GM04503 (cell line): ENCODE data around the gene ZNF638.
"Not testable (repeated sequence)": the region's sequence is repeated elsewhere in the genome, so short reads cannot be mapped to it uniquely, and the experiment has no call there.

Experiments used
- DNase-seq: peaks from one replicate; pipeline ENCODE4 v3.0.0-alpha.2; 2012; ENCODE audit warnings: low read depth

The ZNF638 gene, protein sequence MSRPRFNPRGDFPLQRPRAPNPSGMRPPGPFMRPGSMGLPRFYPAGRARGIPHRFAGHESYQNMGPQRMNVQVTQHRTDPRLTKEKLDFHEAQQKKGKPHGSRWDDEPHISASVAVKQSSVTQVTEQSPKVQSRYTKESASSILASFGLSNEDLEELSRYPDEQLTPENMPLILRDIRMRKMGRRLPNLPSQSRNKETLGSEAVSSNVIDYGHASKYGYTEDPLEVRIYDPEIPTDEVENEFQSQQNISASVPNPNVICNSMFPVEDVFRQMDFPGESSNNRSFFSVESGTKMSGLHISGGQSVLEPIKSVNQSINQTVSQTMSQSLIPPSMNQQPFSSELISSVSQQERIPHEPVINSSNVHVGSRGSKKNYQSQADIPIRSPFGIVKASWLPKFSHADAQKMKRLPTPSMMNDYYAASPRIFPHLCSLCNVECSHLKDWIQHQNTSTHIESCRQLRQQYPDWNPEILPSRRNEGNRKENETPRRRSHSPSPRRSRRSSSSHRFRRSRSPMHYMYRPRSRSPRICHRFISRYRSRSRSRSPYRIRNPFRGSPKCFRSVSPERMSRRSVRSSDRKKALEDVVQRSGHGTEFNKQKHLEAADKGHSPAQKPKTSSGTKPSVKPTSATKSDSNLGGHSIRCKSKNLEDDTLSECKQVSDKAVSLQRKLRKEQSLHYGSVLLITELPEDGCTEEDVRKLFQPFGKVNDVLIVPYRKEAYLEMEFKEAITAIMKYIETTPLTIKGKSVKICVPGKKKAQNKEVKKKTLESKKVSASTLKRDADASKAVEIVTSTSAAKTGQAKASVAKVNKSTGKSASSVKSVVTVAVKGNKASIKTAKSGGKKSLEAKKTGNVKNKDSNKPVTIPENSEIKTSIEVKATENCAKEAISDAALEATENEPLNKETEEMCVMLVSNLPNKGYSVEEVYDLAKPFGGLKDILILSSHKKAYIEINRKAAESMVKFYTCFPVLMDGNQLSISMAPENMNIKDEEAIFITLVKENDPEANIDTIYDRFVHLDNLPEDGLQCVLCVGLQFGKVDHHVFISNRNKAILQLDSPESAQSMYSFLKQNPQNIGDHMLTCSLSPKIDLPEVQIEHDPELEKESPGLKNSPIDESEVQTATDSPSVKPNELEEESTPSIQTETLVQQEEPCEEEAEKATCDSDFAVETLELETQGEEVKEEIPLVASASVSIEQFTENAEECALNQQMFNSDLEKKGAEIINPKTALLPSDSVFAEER (N-terminal part only)

DNA sequence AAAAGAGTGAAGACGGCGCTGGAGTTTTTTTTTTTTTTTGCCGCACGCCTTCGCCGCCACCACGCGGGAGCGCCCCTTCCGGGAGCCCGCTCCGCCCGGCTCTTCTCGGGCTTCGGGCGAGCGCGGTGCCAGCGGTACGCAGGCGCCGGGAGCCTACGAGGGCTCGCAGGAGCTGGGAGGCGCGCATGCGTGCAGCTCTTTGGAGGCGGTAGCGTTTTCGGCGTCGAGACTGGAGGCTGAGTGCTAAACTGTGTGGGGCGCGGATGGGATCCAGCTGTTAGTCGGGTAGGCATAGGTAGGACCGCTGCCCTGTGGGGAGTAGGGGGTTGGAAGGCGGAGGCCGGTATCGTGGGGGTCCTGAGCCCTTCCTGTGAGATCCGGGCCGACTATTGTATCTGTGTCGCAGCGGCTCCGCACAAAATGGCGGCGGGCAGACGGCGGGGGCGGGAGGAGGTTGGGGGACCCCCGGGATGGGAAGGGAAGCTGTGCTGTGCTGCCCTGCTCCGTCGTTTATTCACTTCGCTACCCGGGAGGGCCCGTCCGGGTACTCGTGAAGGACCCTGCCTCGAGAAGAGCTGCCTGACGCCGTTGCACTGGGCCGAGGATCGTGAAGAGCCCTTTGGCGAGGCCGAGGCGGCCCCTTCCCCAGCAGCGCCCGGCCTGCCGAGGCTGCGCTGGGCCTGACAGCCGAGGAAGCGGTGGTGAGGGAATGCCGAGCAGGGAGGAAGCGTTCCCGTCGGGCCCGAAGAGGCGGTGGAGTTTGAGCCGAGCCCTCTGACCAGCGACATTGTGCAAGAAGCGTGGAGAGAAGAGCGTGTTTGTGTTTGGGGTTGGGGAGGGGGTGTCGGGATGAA lies at the start of gene ZNF638:
Gene ZNF638 (plus strand): TSS at position 202 of the 854 bp plus-strand sequence. CDS start 17,173 bp downstream, outside the sequence.
- peak; percentile 59 for DNase-seq

DNA sequence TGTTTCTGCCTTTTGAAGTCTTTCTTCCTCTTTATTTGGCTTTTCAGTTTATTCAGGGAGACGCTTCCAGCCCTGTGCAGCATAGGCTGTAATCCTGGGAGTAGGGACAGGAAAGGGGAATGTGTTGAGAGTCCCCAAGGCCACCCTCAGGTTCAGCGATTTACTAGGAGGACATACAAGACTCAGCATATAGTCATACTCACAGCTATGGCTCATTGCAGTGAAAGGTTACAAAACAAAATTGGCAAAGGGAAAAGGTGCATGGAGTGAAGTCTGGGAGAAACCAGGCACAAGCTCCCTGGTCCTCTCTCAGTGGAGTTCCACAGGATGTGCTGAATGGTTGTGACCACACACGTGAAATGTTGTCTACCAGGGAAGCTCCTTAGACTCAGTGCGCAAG lies 49.6 kb upstream of the ZNF638 start:
- no peak for DNase-seq

DNA sequence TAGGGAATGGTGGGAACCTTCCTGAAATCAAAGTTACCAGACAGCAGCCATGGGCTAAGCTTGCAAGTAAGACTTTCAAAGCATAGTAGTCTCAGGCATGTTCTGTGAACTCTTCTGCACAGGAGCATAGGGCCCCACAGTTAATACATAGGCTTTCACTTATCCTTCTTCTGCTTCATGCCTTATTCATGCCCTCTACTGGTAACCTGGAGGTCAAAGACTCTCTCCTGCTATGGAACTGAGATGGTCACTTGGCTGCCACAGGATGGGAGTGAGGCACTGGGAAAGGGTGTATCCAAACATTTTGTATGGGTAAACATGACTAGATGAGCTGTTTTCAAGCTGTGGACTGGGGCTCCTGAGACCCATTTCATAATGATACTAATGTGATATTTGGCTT lies 49.1 kb upstream of the ZNF638 start:
- DNase-seq = no peak

DNA sequence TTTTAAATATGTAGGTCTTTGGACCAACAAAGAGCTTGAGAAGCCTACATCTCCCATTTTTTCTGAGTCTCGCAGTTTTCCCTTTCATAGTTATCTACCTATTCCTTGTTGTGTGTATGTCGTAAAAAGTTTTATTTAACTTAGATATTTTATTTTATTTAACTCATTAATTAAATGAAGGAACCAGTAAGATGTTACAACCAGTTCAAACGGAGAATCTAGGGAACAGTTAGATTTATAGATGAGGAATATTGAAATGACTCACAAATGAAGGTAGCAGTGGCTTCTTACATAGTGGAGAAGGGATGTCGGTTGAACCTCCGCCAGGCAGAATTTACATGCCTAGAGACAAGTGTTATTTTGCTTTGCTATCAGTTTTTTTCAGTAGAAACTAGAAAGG lies 48.5 kb upstream of the ZNF638 start:
- no peak for DNase-seq

DNA sequence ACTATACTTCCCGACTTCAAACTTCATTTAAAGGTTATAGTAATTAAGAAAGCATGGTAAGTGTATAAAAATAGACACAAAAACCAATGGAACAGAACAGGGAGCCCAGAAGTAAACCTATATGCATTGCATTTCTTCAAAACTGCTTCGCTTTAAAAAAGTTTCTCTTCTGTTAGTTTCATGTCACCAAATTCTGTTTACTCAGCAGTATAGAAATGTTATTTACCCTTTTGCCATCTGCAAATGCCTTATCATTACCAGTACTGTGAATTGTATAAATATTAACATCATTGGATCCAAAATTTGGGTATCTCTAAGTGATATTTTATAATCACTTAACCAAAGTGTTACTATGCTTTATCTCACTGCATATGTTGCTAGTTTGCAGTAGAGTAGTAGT lies 45.9 kb upstream of the ZNF638 start:
- no peak for DNase-seq

DNA sequence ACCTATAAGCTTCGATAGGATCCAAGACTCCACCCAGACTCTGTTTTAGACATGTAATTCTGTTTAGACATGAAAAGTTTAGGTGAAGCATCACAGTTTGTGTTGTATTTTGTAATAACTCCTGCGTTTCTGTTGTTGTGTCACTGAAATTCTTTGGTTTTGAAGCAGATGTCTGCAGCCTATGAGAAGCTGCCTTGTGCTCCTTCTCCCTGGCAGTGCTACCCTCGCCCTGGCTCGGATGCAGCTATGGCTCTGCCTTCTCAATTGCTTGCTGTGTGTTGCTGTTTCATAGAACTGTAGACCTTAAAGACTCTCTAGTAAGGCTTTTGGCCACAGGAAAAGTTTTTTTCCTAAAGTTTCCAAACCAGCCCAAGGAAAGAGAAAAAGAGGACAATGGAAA lies 40.2 kb upstream of the ZNF638 start:
- peak; percentile 32 for DNase-seq

DNA sequence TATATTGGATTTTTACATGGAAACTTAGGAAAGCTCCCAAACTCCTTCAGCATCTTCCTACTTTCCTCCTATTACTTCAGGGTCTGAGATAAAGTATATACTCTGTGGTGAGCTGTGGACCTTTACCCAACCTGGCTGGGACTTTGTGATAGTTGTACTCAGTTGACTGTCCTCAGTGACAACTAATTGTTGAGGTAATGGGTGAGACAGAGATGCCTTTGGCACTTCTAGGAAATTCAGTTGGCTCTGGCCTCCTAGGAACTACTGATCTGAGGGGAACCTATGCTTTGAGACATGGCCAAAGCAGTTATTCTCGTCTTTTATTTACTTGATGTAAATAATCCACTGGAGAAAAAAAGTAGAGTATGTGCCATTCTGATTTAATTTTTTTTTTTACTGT lies 39.4 kb upstream of the ZNF638 start:
- no peak for DNase-seq

DNA sequence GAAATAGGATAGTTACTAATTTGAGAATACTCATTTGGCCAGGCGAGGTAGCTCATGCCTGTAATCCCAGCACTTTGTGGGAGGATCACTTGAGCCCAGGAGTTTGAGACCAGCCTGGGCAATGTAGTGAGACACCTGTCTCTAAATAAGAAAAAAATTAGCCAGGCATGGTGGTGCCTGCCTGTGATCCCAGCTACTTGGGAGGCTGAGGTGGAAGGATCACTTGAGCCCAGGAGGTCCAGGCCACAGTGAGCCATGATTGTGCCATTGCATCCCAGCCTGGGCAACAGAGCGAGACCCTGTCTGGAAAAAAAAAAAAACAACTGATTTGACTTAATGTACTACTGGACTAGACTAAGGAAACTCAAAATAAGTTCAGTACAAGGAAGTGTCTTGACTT lies 32.7 kb upstream of the ZNF638 start:
- no peak for DNase-seq

DNA sequence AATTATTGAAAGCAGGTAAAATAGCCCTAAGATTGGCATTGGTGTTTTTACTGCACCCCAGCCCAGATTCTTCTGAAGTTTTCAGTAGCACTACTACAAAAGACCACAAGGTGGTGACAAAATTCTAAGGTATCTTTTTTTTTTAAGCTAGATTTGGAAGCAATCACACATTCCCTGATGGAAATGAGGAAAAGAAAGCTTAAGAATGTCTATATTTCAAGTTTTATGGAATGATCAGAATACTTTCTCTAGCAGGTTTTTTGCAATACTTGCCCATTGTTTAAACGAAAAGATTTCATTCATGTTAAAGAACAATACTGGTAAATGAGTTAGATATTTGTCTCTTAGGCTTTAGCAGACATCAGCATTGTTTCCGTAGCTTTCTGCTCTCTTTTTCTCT lies 32.1 kb upstream of the ZNF638 start:
- no peak for DNase-seq

DNA sequence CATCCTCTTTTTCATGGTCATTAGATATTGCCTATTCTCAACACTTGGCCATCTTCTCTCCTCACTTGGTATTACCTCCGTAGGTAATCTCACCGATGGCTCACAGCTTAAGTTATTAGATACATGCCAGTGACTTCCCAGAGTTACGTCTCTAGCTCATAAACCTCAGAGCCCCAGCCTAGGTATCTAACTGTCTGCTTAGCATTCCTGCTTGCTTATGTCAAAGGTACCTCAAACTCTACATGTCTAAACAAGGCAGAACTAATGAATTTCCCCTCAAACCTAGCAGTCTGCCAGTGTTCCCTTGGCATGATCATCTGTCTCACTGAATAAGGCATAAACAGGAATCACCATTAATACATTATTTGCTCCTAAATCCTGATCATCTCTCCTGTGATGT lies 27.7 kb upstream of the ZNF638 start:
- DNase-seq = no peak

DNA sequence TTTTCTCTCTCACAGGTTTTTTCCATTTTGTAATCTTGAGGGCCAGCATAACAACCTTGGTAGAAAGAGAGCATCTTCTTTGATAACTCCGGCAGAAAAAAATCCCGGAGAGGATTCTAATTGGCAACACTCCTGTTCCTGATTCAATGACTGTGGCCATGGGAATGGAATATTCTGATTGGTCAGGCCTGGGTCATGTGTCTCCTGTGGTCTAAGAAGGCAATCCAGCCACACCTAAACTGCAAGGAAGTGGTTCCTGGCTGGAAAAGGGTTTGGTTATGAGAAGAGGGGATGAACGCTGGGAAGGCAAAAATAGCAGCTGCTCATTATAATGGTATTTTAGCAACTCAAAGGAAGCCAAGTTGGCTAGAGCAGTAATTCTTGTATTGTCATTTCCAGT lies 24.8 kb upstream of the ZNF638 start:
- DNase-seq = peak; percentile 68

DNA sequence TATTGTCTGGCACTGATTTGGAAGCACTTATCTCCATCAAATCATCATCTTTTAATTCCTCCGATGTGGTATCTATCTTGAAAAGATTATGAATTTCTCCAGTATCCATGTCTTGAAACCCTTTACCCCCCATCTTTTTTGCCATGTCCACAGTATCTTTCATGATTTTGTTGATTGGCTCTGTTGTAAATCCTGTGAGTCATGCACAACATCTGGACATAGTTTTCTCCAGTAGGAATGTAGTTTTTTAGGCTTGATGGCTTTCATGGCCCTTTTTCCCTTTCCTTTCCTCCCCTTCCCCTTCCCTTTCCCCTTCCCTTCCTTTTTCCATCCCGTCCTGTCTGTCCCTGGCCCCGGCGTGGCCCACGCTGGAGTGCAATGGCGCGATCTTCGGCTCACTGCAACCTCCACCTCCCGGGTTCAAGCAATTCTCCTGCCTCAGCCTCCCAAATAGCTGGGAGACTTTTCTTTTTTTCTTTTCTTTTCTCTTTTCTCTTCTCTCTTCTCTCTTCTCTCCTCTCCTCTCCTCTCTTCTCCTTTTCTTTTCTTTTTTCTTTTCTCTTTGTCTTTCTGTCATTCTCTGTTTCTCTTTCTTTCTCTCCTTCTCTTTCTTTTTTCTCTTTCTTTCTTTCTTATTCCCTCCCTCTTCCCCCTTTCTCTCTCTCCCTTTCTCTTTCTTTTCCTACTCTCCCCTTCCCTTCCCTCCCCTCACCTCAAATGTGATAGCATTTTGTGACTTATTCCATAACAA lies 18.4 kb upstream of the ZNF638 start:
- peak; percentile 14 for DNase-seq

DNA sequence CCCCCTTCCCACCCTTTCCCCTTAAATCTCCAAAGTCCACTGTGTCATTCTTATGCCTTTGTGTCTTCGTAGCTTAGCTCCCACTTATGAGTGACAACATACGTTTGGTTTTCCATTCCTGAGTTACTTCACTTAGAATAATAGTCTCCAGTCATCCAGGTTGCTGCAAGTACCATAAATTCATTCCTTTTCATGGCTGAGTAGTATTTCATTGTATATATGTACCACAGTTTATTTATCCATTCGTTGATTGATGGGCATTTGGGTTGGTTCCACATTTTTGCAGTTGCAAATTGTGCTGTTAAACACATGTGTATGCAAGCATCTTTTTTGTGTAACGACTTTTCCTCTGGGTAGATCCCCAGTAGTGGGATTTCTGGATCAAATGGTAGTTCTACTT lies 14.5 kb upstream of the ZNF638 start:
- no peak for DNase-seq

DNA sequence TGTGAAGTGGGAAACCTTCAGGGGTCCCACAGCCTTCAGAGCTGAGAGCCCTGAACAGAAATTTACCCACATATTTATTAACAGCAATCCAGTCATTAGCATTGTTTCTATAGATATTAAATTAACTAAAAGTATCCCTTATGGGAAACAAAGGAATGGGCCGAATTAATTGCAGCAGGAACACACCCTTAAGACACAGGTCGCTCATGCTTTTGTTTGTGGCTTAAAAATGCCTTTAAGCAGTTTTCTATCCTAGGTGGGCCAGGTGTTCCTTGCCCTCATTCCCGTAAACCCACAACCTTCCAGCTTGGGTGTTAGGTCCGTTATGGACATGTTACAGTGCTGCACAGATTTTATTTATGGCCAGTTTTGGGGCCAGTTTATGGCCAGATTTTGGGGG lies 13.7 kb upstream of the ZNF638 start:
- DNase-seq = not testable (repeated sequence)

DNA sequence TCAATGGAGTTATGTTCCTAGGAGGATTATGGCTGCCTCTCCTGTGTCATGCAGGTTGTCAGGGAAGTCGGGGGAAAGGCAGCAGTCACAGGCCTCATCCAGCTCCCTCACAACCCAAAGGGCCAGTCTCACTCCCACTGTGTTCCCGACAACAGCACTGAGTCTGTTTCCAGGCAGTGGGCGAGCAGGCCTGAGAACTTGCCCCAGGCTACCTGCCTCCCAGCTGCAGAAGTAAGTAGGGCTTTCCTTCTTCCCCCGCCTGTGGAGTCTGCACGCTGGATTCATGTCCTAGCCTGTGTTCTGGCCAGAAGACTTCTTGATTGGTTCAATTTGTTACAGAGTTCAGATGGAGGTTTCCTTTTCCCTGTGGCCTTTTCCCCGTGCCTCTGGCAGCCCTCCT lies 8.2 kb upstream of the ZNF638 start:
- no peak for DNase-seq

DNA sequence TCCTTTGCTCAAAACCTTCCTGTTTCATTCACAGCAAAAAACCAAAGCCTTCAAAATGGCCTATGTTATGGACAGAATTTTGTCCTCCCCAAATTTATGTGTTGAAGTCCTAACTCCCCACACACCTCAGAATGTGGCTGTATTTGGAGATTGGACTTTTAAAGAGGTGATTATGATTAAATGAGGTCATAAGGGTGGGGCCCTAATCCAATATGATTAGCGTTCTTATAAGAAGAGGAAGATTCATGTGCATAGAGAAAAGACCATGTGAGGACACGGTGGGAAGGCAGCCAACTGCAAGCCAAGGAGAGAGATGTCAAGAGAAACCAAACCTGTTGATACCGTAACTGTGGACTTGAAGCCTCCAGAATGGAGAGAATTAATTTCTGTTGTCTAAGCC lies 4.6 kb upstream of the ZNF638 start:
- no peak for DNase-seq

DNA sequence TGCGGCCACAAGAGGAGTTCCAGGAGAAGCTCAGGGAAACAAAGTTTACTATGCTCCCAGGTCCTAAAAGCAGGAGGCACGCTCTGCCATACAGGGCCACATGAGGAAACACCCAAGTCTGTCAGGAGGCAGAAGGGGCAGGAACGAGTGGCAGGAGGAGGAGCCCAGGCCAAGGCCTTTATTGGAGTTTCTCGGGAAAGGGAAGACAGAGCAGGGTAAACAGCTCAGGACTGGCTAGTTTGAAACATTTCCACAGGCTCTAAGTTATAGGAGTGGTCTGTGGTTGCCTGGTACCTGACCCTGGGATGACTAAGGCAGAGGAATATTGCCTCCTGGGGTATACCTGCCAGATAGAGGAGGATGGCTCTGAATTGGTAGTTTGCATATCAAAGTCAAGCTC lies 3.7 kb upstream of the ZNF638 start:
- DNase-seq = no peak

DNA sequence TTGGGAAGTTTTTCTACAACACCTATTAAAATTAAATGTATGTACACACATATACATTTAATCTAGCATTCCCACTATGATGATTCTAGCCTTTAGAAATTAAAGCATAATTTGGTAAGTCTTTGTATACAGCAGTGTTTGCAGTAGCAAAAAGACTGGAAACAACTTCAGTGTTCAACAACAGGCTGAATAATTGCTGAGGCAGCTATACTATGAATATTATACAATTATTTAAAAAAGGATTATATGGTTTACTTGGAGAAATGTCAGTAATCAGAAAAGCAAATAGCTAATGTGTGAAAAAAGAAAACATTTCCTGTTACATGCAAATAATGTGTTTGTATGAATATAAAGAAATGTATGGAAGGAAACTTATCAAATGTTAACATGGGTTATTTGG lies 1.4 kb upstream of the ZNF638 start:
- no peak for DNase-seq

DNA sequence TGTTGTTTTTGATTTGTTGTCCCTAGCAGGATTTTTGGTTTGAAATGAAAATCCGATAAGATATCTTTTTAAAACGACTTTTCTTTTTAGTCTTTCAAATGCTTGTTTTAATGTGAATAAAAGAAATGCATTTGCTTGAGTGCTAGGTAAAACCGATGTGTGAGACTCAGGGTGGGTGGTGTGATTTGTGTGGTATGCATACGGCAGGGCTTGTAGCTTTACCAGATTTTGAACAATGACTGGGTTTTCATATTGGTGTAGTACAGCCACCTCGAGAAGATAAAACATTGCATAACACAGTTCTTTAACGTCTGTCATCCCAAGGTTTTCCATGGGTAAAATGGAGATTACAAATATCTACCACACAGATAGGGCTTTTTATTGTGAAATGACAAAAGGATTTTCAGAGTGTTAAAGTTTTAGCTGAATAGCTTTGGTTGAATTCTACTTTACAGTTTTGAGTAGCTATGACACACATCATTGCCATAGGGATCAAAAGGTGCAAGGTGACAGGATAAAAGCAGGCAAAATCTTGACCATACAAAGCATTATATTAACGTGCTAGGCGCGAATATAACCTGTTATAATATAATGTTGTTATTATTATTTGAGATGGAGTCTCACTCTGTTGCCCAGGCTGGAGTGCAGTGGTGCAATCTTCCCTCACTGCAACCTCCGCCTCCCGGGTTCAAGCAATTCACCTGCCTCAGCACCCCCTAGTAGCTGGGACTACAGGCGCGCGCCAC lies 824 bp upstream of the ZNF638 start:
- DNase-seq = no peak

DNA sequence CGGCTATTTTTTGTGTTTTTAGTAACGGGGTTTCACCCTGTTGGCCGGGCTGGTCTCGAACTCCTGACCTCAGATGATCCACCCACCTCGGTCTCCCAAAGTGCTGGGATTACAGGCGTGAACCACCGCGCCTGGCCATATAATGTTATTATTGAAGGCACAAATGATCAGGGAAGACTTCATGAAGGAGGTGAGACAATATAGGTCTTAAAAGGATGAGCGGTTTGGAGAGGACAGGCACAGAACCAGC lies 326 bp upstream of the ZNF638 start:
- DNase-seq = not testable (repeated sequence)

DNA sequence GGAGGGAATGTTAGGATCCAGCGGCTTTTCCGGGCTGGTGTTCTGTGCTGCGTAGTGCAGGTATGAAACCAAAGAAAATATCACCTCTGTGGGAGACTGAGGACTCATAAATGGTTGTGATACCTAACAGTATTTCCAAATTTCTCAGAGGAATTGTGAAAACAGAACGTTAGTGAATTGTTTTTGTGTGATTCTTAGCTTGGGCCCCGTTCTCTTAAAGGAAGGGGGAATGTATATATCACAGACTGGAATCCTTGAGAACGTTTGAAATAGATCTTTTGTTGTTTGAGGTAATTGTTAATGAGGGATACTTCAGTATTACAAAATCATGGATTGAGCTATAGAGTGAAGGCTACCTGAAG lies 834 bp downstream of the ZNF638 start:
- no peak for DNase-seq
